HUDEP-2 (cell line): ENCODE measurements around the gene HOGA1.

Experiments
- DNase-seq, 76 experiments: peaks; one replicate each; lab custom pipeline; 2025; ENCODE audit not compliant: unreplicated experiment in 76 of 76; lab: John Stamatoyannopoulos, UW

The HOGA1 gene

GRCh38 chr10:97584060-97584797, at the start of gene HOGA1:
Gene HOGA1 (plus strand): TSS chr10:97584389. CDS start chr10:97584704, 315 bp downstream.
- peak in 70 of 76 experiments; percentile 4 to 83 (median 66) for DNase-seq

GRCh38 chr10:97534746-97535367, 49.3 kb upstream of the HOGA1 start:
- peak in 13 of 76 experiments; percentile 1 to 38 (median 18) for DNase-seq

- DNase-seq: no peak
Observed at GRCh38 chr10:97537186-97537869, 46.9 kb upstream of the HOGA1 start.

- no peak for DNase-seq
Observed at GRCh38 chr10:97538411-97538810, 45.8 kb upstream of the HOGA1 start.

- DNase-seq: no peak
Observed at GRCh38 chr10:97538839-97539238, 45.4 kb upstream of the HOGA1 start.

GRCh38 chr10:97539523-97540200, 44.5 kb upstream of the HOGA1 start:
- no peak for DNase-seq

- DNase-seq: peak in 1 of 76 experiments; percentile 12
Observed at GRCh38 chr10:97540669-97541500, 43.3 kb upstream of the HOGA1 start.

GRCh38 chr10:97542169-97543024, 41.8 kb upstream of the HOGA1 start:
- peak in 14 of 76 experiments; percentile 5 to 42 (median 14) for DNase-seq

- peak in 29 of 76 experiments; percentile 4 to 56 (median 24) for DNase-seq
Observed at GRCh38 chr10:97543025-97543546, 41.1 kb upstream of the HOGA1 start.

GRCh38 chr10:97546456-97547270, 37.5 kb upstream of the HOGA1 start:
- DNase-seq: no peak

- DNase-seq: no peak
Observed at GRCh38 chr10:97547271-97547600, 37.0 kb upstream of the HOGA1 start.

GRCh38 chr10:97547962-97548361, 36.2 kb upstream of the HOGA1 start:
- DNase-seq: no peak

GRCh38 chr10:97548828-97549455, 35.2 kb upstream of the HOGA1 start:
- DNase-seq: no peak

- no peak for DNase-seq
Observed at GRCh38 chr10:97549587-97550322, 34.4 kb upstream of the HOGA1 start.

GRCh38 chr10:97550336-97551149, 33.6 kb upstream of the HOGA1 start:
- peak in 5 of 76 experiments; percentile 3 to 11 (median 6) for DNase-seq

GRCh38 chr10:97551271-97551670, 32.9 kb upstream of the HOGA1 start:
- no peak for DNase-seq
